NCI-H748 treated with DMSO at 0.1 percent for 48 hours (cell line): ENCODE results near the gene REG1B.
"Not testable (repeated sequence)": the region's sequence is repeated elsewhere in the genome, so short reads cannot be mapped to it uniquely, and the experiment has no call there.

Experiments
- DNase-seq: peaks from one replicate; lab custom pipeline; 2025; lab: John Stamatoyannopoulos, UW

The REG1B gene

GRCh38 chr2:79084495-79085135 lies 3.2 kb downstream of the REG1B start:
- DNase-seq, result no peak

GRCh38 chr2:79083597-79084251 lies 4.1 kb downstream of the REG1B start:
- DNase-seq, result no peak

GRCh38 chr2:79082987-79083386 lies 4.8 kb downstream of the REG1B start:
- no peak for DNase-seq

- no peak for DNase-seq
These were observed 16.7 kb downstream of the REG1B start for GRCh38 chr2:79071078-79071477.

- no peak for DNase-seq
These were observed 22.6 kb downstream of the REG1B start for GRCh38 chr2:79065201-79065600.

GRCh38 chr2:79054769-79055168 lies 33.0 kb downstream of the REG1B start:
- not testable (repeated sequence) for DNase-seq

- not testable (repeated sequence) for DNase-seq
These were observed 34.3 kb downstream of the REG1B start for GRCh38 chr2:79053486-79053885.

- peak; percentile 8 for DNase-seq
These were observed 46.8 kb downstream of the REG1B start for GRCh38 chr2:79041032-79041448.

GRCh38 chr2:79039944-79040343 lies 47.8 kb downstream of the REG1B start:
- no peak for DNase-seq
